GM21447 (cell line): ENCODE data around the gene SDHC.
A peak's percentile ranks its signal among the peaks of the same experiment; 100 is the strongest.
"Not testable (repeated sequence)": the region's sequence is repeated elsewhere in the genome, so short reads cannot be mapped to it uniquely, and the experiment has no call there.

Experiments
- ATAC-seq: cut with Tn5 transposase; IDR thresholded peaks from one replicate; pipeline ENCODE4 v1.9.1; 2021; ENCODE audit not compliant: unreplicated experiment

Gene SDHC

GRCh38 chr1:161309868-161310267 is 4.3 kb upstream of the SDHC start, which contains the start of gene MPZ:
Gene MPZ (minus strand): TSS chr1:161309968. CDS start chr1:161309905, 63 bp downstream.
- no peak for ATAC-seq

- ATAC-seq, result no peak
These were observed 2.5 kb upstream of the SDHC start for GRCh38 chr1:161311595-161312181.

- ATAC-seq, result peak; percentile 9
These were observed 504 bp upstream of the SDHC start for GRCh38 chr1:161313554-161314200.

- not testable (repeated sequence) for ATAC-seq
These were observed 1.9 kb downstream of the SDHC start for GRCh38 chr1:161315841-161316674.

- ATAC-seq, result no peak
These were observed 9.8 kb downstream of the SDHC start for GRCh38 chr1:161324020-161324419.

GRCh38 chr1:161330346-161330745 is 16.2 kb downstream of the SDHC start:
- no peak for ATAC-seq

GRCh38 chr1:161333166-161333565 is 19.0 kb downstream of the SDHC start:
- ATAC-seq, result no peak

GRCh38 chr1:161335796-161336195 is 21.6 kb downstream of the SDHC start:
- ATAC-seq, result no peak

GRCh38 chr1:161342177-161342576 is 28.0 kb downstream of the SDHC start:
- ATAC-seq, result no peak

GRCh38 chr1:161342821-161343220 is 28.6 kb downstream of the SDHC start:
- no peak for ATAC-seq

- no peak for ATAC-seq
These were observed 36.5 kb downstream of the SDHC start for GRCh38 chr1:161350671-161351070.

- ATAC-seq, result no peak
These were observed 37.3 kb downstream of the SDHC start for GRCh38 chr1:161351482-161351881.

- no peak for ATAC-seq
These were observed 42.9 kb downstream of the SDHC start for GRCh38 chr1:161357073-161357472.

- ATAC-seq, result no peak
These were observed 45.1 kb downstream of the SDHC start for GRCh38 chr1:161359291-161359690.

GRCh38 chr1:161364332-161364731 is 50.2 kb downstream of the SDHC start:
- ATAC-seq, result no peak

GRCh38 chr1:161365207-161365606 is 51.0 kb downstream of the SDHC start:
- ATAC-seq, result no peak

GRCh38 chr1:161367684-161368400 is 53.7 kb downstream of the SDHC start, which contains the start of gene CFAP126:
Gene CFAP126 (minus strand): TSS chr1:161367876. CDS start chr1:161367868, 8 bp downstream.
- ATAC-seq, result peak; percentile 97

GRCh38 chr1:161373442-161373841 is 59.3 kb downstream of the SDHC start:
- ATAC-seq, result no peak

GRCh38 chr1:161374373-161374772 is 60.2 kb downstream of the SDHC start:
- ATAC-seq, result no peak

- ATAC-seq, result no peak
These were observed 63.8 kb downstream of the SDHC start for GRCh38 chr1:161378014-161378413.

- ATAC-seq, result no peak
These were observed 64.9 kb downstream of the SDHC start for GRCh38 chr1:161379071-161379470.
